H9 (cell line): ENCODE results near the gene CUEDC1. TPM values are rescaled to one million over a fixed set of nuclear protein-coding genes. Genes with fewer than 3 reads are reported as not detected.

Experiments used
- DNase-seq: peaks from one replicate; pipeline ENCODE4 v3.0.0-alpha.2; 2017
- H2AFZ ChIP-seq: one replicate; pipeline ENCODE4 v1.6.1; 2013; ENCODE audit warnings: mild to moderate bottlenecking, low read length, control low read depth, moderate library complexity
- H2AK5ac ChIP-seq: 2 replicates; pipeline ENCODE4 v1.6.1; 2013; ENCODE audit warnings: low read length, control low read depth, mixed read lengths; ENCODE audit not compliant: insufficient read length
- H2BK120ac ChIP-seq: one replicate; pipeline ENCODE4 v1.6.1; 2013; ENCODE audit warnings: low read depth, mild to moderate bottlenecking, low read length, control low read depth, inconsistent platforms; ENCODE audit not compliant: poor library complexity, severe bottlenecking
- H2BK12ac ChIP-seq: 2 replicates; pipeline ENCODE4 v1.6.1; 2013; ENCODE audit warnings: low read length, control low read depth, mixed read lengths, low read depth; ENCODE audit not compliant: insufficient read length
- H2BK15ac ChIP-seq: 2 replicates; pipeline ENCODE4 v1.6.1; 2013; ENCODE audit warnings: low read depth, low read length, control low read depth
- H2BK20ac ChIP-seq: one replicate; pipeline ENCODE4 v1.6.1; 2013; ENCODE audit warnings: low read depth, mild to moderate bottlenecking, low read length, control low read depth, inconsistent platforms; ENCODE audit not compliant: poor library complexity, severe bottlenecking
- H2BK5ac ChIP-seq: 2 replicates; pipeline ENCODE4 v1.6.1; 2013; ENCODE audit warnings: low read length, control low read depth, mixed read lengths; ENCODE audit not compliant: insufficient read length
- H3K14ac ChIP-seq: 2 replicates; pipeline ENCODE4 v1.6.1; 2013; ENCODE audit warnings: low read length, control low read depth; ENCODE audit not compliant: insufficient read depth
- H3K18ac ChIP-seq: 2 replicates; pipeline ENCODE4 v1.6.1; 2013; ENCODE audit warnings: low read depth, mild to moderate bottlenecking, mixed read lengths, low read length, control low read depth; ENCODE audit not compliant: insufficient read length
- H3K23ac ChIP-seq: 2 replicates; pipeline ENCODE4 v1.6.1; 2013; ENCODE audit warnings: low read length, control low read depth, mixed read lengths, low read depth; ENCODE audit not compliant: insufficient read length
- H3K23me2 ChIP-seq: 2 replicates; pipeline ENCODE4 v1.6.1; 2013; ENCODE audit warnings: low read depth, mild to moderate bottlenecking, mixed read lengths, low read length, control low read depth; ENCODE audit not compliant: insufficient read length, poor library complexity, severe bottlenecking
- H3K27ac ChIP-seq: 2 replicates; pipeline ENCODE4 v1.5.1; 2013; ENCODE audit warnings: low read length, control low read depth, mixed read lengths, low read depth; ENCODE audit not compliant: insufficient read length
- H3K27me3 ChIP-seq: 2 replicates; pipeline ENCODE4 v1.6.1; 2013; ENCODE audit warnings: low read length, control low read depth, inconsistent platforms; ENCODE audit not compliant: insufficient read depth
- H3K4ac ChIP-seq: 2 replicates; pipeline ENCODE4 v1.6.1; 2013; ENCODE audit warnings: low read depth, mild to moderate bottlenecking, control low read depth, inconsistent platforms, low read length, moderate library complexity
- H3K4me1 ChIP-seq: 2 replicates; pipeline ENCODE4 v1.6.1; 2013; ENCODE audit warnings: low read length, control low read depth, inconsistent platforms; ENCODE audit not compliant: insufficient read depth
- H3K4me2 ChIP-seq: 2 replicates; pipeline ENCODE4 v1.6.1; 2013; ENCODE audit warnings: low read length, control low read depth, mixed read lengths; ENCODE audit not compliant: insufficient read length, insufficient read depth
- H3K56ac ChIP-seq: 2 replicates; pipeline ENCODE4 v1.6.1; 2013; ENCODE audit warnings: low read depth, mild to moderate bottlenecking, mixed read lengths, low read length, control low read depth; ENCODE audit not compliant: insufficient read length
- H3K79me1 ChIP-seq: 2 replicates; pipeline ENCODE4 v1.6.1; 2013; ENCODE audit warnings: low read depth, mild to moderate bottlenecking, moderate library complexity, low read length, control low read depth, inconsistent platforms; ENCODE audit not compliant: insufficient read depth, poor library complexity, severe bottlenecking
- H3K79me2 ChIP-seq: 2 replicates; pipeline ENCODE4 v1.6.1; 2013; ENCODE audit warnings: low read length, control low read depth, inconsistent platforms; ENCODE audit not compliant: insufficient read depth
- H3K9ac ChIP-seq: 2 replicates; pipeline ENCODE4 v1.6.1; 2013; ENCODE audit warnings: low read length, control low read depth, mixed read lengths; ENCODE audit not compliant: insufficient read length; ENCODE audit errors: extremely low read depth
- H3K9me3 ChIP-seq: one replicate; pipeline ENCODE4 v1.6.1; 2013; ENCODE audit warnings: low read depth, low read length, inconsistent platforms; ENCODE audit not compliant: control insufficient read depth
- H3T11ph ChIP-seq: one replicate; pipeline ENCODE4 v1.6.1; 2013; ENCODE audit warnings: mild to moderate bottlenecking, low read length, control low read depth, inconsistent platforms
- H4K20me1 ChIP-seq: one replicate; pipeline ENCODE4 v1.6.1; 2013; ENCODE audit not compliant: control insufficient read depth, insufficient read length, insufficient read depth
- H4K5ac ChIP-seq: 2 replicates; pipeline ENCODE4 v1.6.1; 2013; ENCODE audit warnings: low read depth, mild to moderate bottlenecking, mixed read lengths, low read length, control low read depth; ENCODE audit not compliant: insufficient read length
- H4K8ac ChIP-seq: replicated peaks from 2 replicates; pipeline ENCODE4 v1.6.1; 2013; ENCODE audit warnings: low read length, control low read depth, mixed read lengths, low read depth; ENCODE audit not compliant: insufficient read length
- H4K91ac ChIP-seq: 2 replicates; pipeline ENCODE4 v1.6.1; 2013; ENCODE audit warnings: low read depth, mild to moderate bottlenecking, moderate library complexity, mixed read lengths, low read length, control low read depth; ENCODE audit not compliant: insufficient read length
- H3K27ac Mint-ChIP-seq, 3 experiments: 2 replicates in 2 of 3; 3 replicates in 1 of 3; pipeline ENCODE4 v1.8.0; 2020 to 2021; ENCODE audit warnings: mixed read lengths in 3 of 3, mild to moderate bottlenecking in 1 of 3, moderate library complexity in 1 of 3
- H3K27me3 Mint-ChIP-seq: 2 replicates; pipeline ENCODE4 v1.8.0; 2021; ENCODE audit warnings: low read depth, mild to moderate bottlenecking, moderate library complexity, mixed read lengths
- H3K36me3 Mint-ChIP-seq, 3 experiments: 2 replicates in 2 of 3; 3 replicates in 1 of 3; pipeline ENCODE4 v1.8.0; 2020 to 2021; ENCODE audit warnings: low read depth in 3 of 3, mixed read lengths in 3 of 3; ENCODE audit not compliant: insufficient read depth in 1 of 3
- H3K4me1 Mint-ChIP-seq, 2 experiments: 2 replicates each; pipeline ENCODE4 v1.8.0; 2020; ENCODE audit warnings: mixed read lengths in 2 of 2
- H3K4me3 Mint-ChIP-seq, 2 experiments: 2 replicates in 1 of 2; 3 replicates in 1 of 2; pipeline ENCODE4 v1.8.0; 2020 to 2021; ENCODE audit warnings: mild to moderate bottlenecking in 2 of 2, mixed read lengths in 2 of 2, moderate library complexity in 1 of 2
- H3K9me3 Mint-ChIP-seq, 2 experiments: 2 replicates in 1 of 2; 3 replicates in 1 of 2; pipeline ENCODE4 v1.8.0; 2020; ENCODE audit warnings: mild to moderate bottlenecking in 2 of 2, mixed read lengths in 2 of 2, moderate library complexity in 1 of 2
- CTCF ChIP-seq: fragments of 200-600 bp; sonication (generic); conservative IDR thresholded peaks from 3 replicates; pipeline ENCODE4 v1.8.0; 2021; ENCODE audit warnings: antibody characterized with exemption, mild to moderate bottlenecking
- WGBS: extraction: QIAGEN DNeasy Blood & Tissue Kit; methylation state at CpG from one replicate; pipeline ENCODE4 v1.1.7; 2013; ENCODE audit warnings: missing lambda C conversion rate, low lambda C conversion rate, mixed read lengths; ENCODE audit not compliant: insufficient read length; ENCODE audit errors: extremely low coverage; 5-methylcytosine and 5-hydroxymethylcytosine counted together
- total RNA-seq: library from RNA; stranded (reverse); gene quantifications from 2 replicates; pipeline ENCODE4 v1.2.1, GENCODE V29; 2021

Gene CUEDC1
- total RNA-seq, 1 experiment from 2014 or later = 7.3 TPM

- Histone ChIP-seq H3K23me2 (no peaks in the 10 kb centered on the region), H3K79me1 (no peaks in the 10 kb centered on the region), H4K20me1 (no peaks in the 10 kb centered on the region), H3K56ac (no peak overlapping the region), H2BK12ac (no peak overlapping the region), H3K14ac (no peak overlapping the region), H2AFZ (no peak overlapping the region), H2BK120ac (no peak overlapping the region), H3K9me3 (no peaks in the 10 kb centered on the region), H3K79me2 (no peaks in the 10 kb centered on the region), H4K8ac (no peak overlapping the region), H3K4ac (no peak overlapping the region), H2BK20ac (no peak overlapping the region), H2BK5ac (no peak overlapping the region), H3K27me3 (no peaks in the 10 kb centered on the region), H3K4me2 (no peak overlapping the region), H3K27ac (no peak overlapping the region), H3T11ph (no peak overlapping the region), H3K9ac (no peak overlapping the region), H3K23ac (no peak overlapping the region), H4K91ac (no peak overlapping the region), H2BK15ac (no peak overlapping the region), H3K18ac (no peak overlapping the region), H4K5ac (no peak overlapping the region), H3K4me1 (peaks cover 11% of the 10 kb centered on the region; the same call in 1 of the 2 replicates), H2AK5ac (no peak overlapping the region)
- no peak for TF ChIP-seq CTCF
- Mint-ChIP-seq H3K4me1 (peaks cover 39 to 48% of the 10 kb centered on the region in 2 experiments), H3K27ac (peak overlapping the region in 1 of 3 experiments; percentile 62; a peak in 1 of 7 replicates), H3K4me3 (no peak overlapping the region), H3K9me3 (peaks cover 5 to 9% of the 10 kb centered on the region in 2 experiments; a peak in 3 of 5 replicates), H3K27me3 (peaks cover 34% of the 10 kb centered on the region), H3K36me3 (peaks cover 3 to 8% (median 5%) of the 10 kb centered on the region in 3 experiments; a peak in 5 of 7 replicates)
- DNase-seq = no peak
- WGBS = no CpG with 5 or more reads among the region's 9 CpGs
These were observed 73.3 kb downstream of the CUEDC1 start for GRCh38 chr17:57881783-57882351.
